Activated CD8-positive, alpha-beta memory T cell treated with anti-CD3 and anti-CD28 coated beads, Interleukin-2, amount 50 U/mL, for 1 hour (primary cell): ENCODE results near the gene PSAP.
"Not testable (repeated sequence)": the region's sequence is repeated elsewhere in the genome, so short reads cannot be mapped to it uniquely, and the experiment has no call there.

Experiments used
- DNase-seq: peaks from one replicate; pipeline ENCODE4 v3.0.0-alpha.2; 2020; ENCODE audit errors: extremely low read depth

Gene PSAP

DNA sequence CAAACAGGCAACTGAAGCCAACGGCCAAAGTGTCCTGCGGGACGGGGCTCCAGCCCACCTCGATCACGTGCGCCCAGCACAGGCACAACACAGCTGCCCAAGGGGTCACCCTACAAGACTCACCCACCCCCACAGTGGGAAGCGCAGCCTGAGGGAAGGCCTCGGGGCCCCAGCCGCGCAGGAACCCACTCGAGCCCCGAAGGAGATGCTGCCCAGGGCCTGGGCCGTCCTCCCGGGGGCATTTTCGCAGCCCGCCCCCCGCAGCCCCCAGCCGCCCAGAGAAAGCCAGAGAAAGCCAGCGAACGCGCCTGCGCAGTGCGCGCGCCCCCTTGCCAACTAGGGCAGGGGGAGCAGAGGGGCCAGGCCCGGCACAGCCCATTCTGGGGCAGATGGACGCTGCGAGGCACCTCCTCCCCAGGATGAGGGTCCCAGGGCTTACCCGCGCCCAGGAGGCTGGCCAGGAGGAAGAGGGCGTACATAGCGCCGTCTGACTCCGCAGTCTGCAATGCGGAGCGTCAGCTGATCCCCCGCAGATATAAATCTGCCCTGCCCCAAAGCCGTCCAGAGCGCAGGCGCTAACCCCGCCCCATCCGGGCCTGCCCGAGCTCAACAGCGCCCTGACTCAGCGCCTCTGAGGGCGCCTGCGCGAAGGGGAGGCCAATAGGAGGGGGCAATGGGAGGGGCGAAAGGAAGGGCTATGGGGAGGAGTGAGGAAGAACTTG lies at the start of gene PSAP:
Gene PSAP (minus strand): TSS at position 509 of the 722 bp plus-strand sequence. CDS start 30 bp downstream, at position 479.
- DNase-seq = peak; percentile 95

GRCh38 chr10:71900441-71901180 lies 49.6 kb upstream of the PSAP start:
- no peak for DNase-seq

DNA sequence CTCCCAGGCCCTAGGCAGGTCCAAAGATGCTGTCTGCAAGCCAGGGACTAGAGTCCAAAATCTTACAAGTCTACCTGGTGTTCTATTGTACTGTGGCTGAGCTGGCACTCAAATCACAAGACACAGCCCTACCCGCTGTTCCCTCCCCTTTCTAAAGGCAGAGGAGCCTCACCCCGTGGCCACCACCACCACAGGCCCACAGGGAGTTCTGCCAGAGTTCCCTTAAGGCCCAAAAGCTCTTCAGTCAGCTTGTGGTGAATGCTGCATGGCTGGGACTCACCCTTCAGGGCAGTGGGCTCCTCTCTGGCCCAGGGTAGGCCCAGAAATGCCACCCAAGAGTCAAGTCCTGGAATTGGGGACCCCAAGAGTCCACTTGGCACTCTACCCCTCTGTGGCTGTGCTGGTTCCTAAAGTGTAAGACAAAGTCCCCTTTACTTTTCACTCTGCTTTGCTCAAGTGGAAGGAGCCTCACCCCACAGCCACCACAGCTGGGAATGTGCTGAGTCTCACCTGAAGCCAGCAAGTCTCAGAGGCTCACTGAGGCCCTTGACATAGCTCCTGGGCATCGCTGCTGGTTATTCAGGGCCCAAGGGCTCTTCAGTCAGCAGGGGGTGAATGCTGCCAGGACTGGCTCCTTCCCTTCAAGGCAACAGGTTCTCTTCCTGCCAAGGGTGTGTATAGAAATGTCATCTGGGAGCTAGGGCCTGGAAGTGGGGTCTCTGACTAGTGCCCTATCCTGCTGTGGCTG lies 48.8 kb upstream of the PSAP start:
- DNase-seq = no peak

GRCh38 chr10:71898346-71898745 lies 47.3 kb upstream of the PSAP start:
- DNase-seq = not testable (repeated sequence)

DNA sequence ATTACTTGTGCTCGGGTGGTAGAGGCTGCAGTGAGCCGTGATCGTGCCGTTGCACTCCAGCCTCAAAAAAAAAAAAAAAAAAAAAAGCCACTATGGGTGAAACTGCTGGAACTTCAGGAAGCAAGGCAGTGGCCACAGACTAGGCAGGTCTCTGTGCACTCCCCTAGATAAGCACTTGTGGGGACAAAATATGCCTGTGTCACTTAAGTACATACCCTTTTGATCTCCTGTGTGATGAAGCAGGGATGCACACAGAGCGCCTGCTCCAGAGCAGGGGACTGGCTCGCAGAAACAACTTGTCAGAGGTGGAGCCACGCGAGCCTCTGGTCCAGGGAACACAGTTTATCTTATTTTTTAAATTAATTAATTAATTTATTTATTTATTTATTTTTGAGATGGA lies 42.9 kb upstream of the PSAP start:
- no peak for DNase-seq

DNA sequence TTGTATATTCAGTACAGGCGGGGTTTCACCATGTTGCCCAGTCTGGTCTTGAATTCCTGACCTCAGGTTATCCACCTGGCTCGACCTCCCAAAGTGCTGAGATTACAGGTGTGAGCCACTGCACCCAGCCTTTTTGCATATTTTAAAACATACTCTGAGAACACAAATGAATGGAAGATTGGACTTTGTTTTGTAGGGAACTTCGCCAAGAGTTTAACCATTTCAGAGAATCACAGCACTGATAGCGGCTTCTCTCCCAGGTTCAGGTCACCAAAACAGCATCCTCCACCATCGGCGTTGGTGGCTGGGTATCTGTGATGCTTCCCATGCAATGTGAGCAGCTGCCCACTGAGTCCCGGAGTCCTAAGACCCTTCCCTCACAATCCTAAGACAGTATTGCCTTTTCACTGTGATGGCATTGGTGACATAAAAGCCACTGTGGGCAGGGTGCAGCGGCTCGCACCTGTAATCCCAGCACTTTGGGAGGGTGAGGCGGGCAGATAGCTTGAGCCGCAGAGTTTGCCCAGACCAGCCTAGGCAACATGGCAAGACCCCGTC lies 42.3 kb upstream of the PSAP start:
- no peak for DNase-seq

- DNase-seq = no peak
Observed at GRCh38 chr10:71891437-71891836, 40.4 kb upstream of the PSAP start.

GRCh38 chr10:71889388-71889987 lies 38.4 kb upstream of the PSAP start:
- no peak for DNase-seq

GRCh38 chr10:71888623-71889387 lies 37.8 kb upstream of the PSAP start:
- no peak for DNase-seq

GRCh38 chr10:71888248-71888622 lies 37.2 kb upstream of the PSAP start:
- no peak for DNase-seq

DNA sequence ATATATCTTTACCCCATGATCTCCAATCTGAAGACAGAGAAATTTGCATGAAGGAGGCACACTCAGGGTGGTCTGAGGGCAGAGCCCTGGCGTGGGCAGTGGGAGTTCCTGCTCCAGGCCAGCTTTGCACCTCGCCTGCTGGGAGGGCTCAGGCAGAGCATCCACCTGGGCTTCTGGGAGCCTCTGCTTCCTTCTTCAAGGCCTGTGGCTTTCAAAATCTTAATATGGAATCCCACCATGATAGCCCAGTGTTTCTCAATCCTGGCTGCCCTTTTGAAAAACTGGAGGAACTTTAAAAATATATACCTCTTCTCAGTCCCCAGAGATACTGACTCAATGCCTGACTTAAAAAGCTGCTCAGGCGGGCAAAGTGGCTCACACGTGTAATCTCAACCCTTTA lies 36.7 kb upstream of the PSAP start:
- DNase-seq = no peak

DNA sequence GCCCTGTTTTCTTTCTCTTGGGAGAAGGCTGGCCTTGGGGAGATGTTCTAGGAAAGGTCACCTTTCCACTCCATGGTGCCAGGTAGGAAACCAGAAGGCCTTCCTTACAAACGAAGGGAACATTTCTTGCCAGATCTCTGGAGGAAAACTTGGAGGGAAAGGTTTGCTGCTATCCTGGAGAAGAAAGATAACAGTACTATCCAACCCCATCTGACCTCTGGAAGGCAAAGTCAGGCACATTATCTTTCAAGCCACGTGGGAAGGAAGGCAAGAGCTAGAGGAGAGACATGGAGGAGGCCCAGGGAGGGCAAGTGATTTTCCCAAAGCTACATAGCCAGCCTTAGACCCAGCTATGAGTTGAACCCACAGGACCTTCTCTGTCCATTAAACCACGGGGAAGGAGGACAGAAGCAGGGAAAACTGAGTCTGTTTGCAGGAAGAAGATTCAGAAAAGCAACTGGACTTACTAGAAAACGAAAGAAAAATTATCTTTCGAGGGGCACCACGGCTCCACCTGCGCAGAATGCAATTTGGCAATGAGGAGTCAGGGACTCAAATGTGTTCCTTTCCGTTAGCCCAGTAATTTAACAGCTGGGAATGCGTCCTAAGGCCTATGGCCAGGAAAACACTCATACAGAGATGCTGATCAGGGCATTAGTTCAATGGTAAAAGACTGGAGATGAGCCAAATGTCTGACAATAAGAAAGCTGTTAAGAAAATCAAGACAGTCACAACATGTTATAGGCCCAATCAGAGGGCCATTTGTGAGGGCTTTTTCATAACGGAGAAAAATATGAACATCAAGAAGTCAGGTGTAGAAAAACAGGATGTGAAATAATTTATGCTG lies 32.0 kb upstream of the PSAP start:
- no peak for DNase-seq

DNA sequence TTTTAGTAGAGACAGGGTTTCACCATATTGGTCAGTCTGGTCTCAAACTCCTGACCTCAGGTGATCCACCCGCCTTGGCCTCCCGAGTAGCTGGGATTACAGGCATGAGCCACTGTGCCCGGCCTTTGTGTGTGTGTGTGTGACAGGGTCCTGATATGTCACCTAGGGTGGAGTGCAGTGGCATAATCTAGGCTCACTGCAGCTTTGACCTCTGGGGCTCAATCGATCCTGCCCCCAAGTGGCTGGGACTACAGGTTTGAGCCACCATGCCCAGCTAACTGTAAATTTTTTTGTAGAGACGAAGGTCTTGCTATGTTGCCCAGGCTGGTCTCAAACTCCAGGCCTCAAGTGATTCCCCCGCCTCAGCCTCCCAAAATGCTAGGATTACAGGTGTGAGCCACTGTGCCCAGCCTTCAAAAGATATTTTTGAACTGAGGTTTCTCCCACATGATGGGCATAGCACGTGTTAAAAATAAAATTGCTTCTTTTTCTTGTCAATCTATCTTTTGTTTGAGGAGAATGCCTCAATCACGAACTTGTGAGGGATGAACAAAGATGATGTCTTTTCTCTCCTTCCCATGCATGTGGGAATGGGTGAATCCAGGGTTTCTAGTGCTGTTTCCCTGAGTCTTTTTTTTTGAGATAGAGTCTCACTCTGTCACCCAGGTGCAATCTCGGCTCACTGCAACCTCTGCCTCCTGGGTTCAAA lies 30.8 kb upstream of the PSAP start:
- DNase-seq = no peak

DNA sequence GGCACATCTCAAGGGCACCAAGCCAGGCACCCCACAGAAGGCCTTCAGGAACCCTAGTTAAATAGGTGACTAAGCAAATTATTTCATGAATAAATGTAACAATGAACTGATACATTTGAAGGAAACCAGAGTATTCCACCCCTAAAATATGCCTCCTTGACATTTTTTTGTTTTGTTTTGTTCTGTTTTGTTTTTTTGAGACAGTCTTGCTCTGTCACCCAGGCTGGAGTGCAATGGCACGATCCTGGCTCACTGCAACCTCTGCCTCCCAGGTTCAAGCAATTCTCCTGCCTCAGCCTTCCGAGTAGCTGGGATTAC lies 30.2 kb upstream of the PSAP start:
- DNase-seq = not testable (repeated sequence)

DNA sequence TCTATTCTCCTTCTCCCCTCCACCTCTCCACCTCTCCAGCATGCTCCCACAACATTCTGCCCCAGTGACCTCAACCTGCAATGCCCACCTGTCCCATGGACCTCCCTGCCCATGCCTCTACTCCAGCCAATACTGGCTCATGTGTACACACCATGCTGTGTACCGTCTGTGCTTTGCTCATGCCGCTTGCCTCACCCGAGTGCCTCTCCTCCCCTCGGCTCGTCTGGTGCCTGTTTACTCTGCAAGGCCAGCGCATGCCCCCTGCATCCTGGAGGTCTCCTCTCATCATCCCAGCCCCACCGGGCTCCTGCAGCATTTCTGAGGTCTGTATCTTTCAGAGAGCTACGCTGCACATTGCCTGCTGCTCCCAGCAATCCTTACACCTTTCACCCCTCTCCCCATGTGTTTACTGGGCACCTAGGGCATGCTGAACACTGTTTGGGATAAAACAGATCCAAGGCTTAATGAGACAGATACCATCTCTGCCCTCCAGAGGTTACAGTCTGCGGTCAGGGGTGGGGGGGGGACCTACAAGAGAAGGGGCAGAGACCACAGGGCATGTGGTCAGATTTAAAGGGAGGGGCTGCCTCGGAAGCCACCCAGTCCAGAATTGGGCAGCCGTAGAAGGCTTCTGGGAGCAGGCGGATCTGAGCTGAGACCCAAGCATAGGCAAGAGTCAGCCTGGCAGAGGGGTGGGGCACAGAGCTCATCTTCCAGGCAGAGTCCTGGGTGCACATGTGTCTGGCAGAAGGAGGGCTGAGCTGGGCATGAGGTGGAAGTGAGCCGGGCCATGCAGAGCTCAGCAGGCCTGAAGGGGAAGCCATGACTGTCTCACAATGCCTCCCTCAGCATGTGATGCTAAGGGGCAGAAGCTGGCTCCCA lies 29.6 kb upstream of the PSAP start:
- DNase-seq = no peak

GRCh38 chr10:71878327-71879034 lies 27.4 kb upstream of the PSAP start:
- DNase-seq = no peak

DNA sequence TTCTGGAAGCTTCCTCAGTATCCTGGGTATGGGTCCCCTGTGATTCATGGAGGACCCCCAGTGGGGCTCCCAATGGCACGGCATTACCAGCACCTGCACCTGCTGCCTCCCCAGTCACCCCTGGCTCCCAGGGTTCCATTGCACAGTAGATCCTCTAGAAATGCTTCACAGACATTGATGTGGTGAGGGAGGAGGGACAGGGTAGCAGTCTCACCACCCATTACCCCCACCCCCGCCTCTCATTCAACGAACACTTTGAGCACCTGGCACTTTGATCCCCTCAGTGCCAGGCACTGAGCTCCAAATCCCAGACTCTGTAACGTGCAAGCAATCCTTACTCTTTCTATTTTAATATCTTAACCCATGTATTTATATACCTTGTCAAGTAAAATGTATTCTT lies 26.8 kb upstream of the PSAP start:
- no peak for DNase-seq
